Stomach (tissue), 4 donors: ENCODE results near the gene TUB.

Experiments
- CTCF ChIP-seq, 7 experiments: fragments of 450-650 bp in 4 of 7; fragments of 200-600 bp in 3 of 7; sonication (generic) in 3 of 7; IDR thresholded peaks; one replicate each; pipeline ENCODE4 v1.5.1; 2016 to 2019; ENCODE audit warnings: antibody characterized with exemption in 7 of 7, control low read depth in 2 of 7, mild to moderate bottlenecking in 1 of 7
- EP300 ChIP-seq: sonication (generic); formaldehyde crosslinking; IDR thresholded peaks from one replicate; pipeline ENCODE4 v1.6.1; 2017; ENCODE audit warnings: antibody characterized with exemption
- POLR2A ChIP-seq, 4 donors: fragments of 450-650 bp; IDR thresholded peaks; one replicate each; pipeline ENCODE4 v1.6.1; 2016; ENCODE audit warnings: antibody characterized with exemption in 4 of 4, control low read depth in 2 of 4, mild to moderate bottlenecking in 1 of 4, moderate library complexity in 1 of 4

GRCh38 chr11:8035200-8035855, 45.7 kb upstream of the TUB start:
- TF ChIP-seq CTCF (IDR thresholded peaks at IDR 0.05): no peak
- TF ChIP-seq POLR2A (IDR thresholded peaks at IDR 0.05): no peak
- TF ChIP-seq EP300: no peak
